Neural cell (in vitro differentiated cells): ENCODE measurements around the gene ADD2. TPM values are rescaled to one million over a fixed set of nuclear protein-coding genes. Genes with fewer than 3 reads are reported as not detected.

Experiments used
- H2AFZ ChIP-seq: fragments of 200-600, 300-800 bp; sonication (generic), shearing (Covaris generic); 2 replicates; pipeline ENCODE4 v1.6.0; 2014; ENCODE audit warnings: low read depth, mild to moderate bottlenecking, antibody characterized with exemption, low read length, moderate library complexity
- H3F3A ChIP-seq: fragments of 200-600 bp; shearing (Covaris generic); 2 replicates; pipeline ENCODE4 v1.6.1; 2016; ENCODE audit warnings: mild to moderate bottlenecking, moderate library complexity, mixed read lengths, antibody characterized with exemption, low read length; ENCODE audit not compliant: insufficient read depth, poor library complexity, severe bottlenecking
- H3K27ac ChIP-seq: fragments of 200-600, 300-800 bp; sonication (generic), shearing (Covaris generic); 2 replicates; pipeline ENCODE4 v1.5.1; 2014; ENCODE audit warnings: mild to moderate bottlenecking, low read length, moderate library complexity
- H3K27me3 ChIP-seq: fragments of 300-800, 200-600 bp; sonication (generic), shearing (Covaris generic); 2 replicates; pipeline ENCODE4 v1.6.0; 2014; ENCODE audit warnings: mild to moderate bottlenecking, low read depth, low read length, moderate library complexity; ENCODE audit not compliant: insufficient read depth
- H3K36me3 ChIP-seq: fragments of 300-800, 200-600 bp; sonication (generic), shearing (Covaris generic); 2 replicates; pipeline ENCODE4 v1.5.1; 2014; ENCODE audit warnings: mild to moderate bottlenecking, antibody characterized with exemption, low read length, moderate library complexity; ENCODE audit not compliant: insufficient read depth
- H3K4me2 ChIP-seq: fragments of 300-800, 200-600 bp; sonication (generic), shearing (Covaris generic); 2 replicates; pipeline ENCODE4 v1.6.0; 2014; ENCODE audit warnings: mild to moderate bottlenecking, low read length
- H3K4me3 ChIP-seq: fragments of 300-800, 200-600 bp; sonication (generic), shearing (Covaris generic); 2 replicates; pipeline ENCODE4 v1.5.1; 2014; ENCODE audit warnings: mild to moderate bottlenecking, low read length, moderate library complexity
- H3K79me2 ChIP-seq: fragments of 200-600 bp; shearing (Covaris generic); replicated peaks from 2 replicates; pipeline ENCODE4 v1.6.0; 2014; ENCODE audit warnings: mild to moderate bottlenecking, low read length, moderate library complexity; ENCODE audit not compliant: insufficient read depth
- H3K9ac ChIP-seq: fragments of 300-800, 200-600 bp; sonication (generic), shearing (Covaris generic); 2 replicates; pipeline ENCODE4 v1.6.1; 2016; ENCODE audit warnings: mild to moderate bottlenecking, low read length, mixed read lengths
- H3K9me2 ChIP-seq: fragments of 200-600 bp; shearing (Covaris generic); 2 replicates; pipeline ENCODE4 v1.6.1; 2016; ENCODE audit warnings: mild to moderate bottlenecking, low read length, mixed read lengths; ENCODE audit not compliant: insufficient read depth
- H3K9me3 ChIP-seq: fragments of 200-600, 300-800 bp; sonication (generic), shearing (Covaris generic); 2 replicates; pipeline ENCODE4 v1.6.1; 2016; ENCODE audit warnings: mild to moderate bottlenecking, mixed run types, low read length, moderate library complexity, mixed read lengths
- H4K20me1 ChIP-seq: fragments of 200-600 bp; shearing (Covaris generic); 2 replicates; pipeline ENCODE4 v1.6.1; 2016; ENCODE audit warnings: mild to moderate bottlenecking, mixed run types; ENCODE audit not compliant: insufficient read depth
- CTCF ChIP-seq: fragments of 450-650 bp; IDR thresholded peaks from 2 replicates; pipeline ENCODE4 v1.5.1; 2014; ENCODE audit warnings: antibody characterized with exemption, mild to moderate bottlenecking, moderate library complexity; ENCODE audit not compliant: poor library complexity, severe bottlenecking
- EP300 ChIP-seq: fragments of 450-650 bp; conservative IDR thresholded peaks from 2 replicates; pipeline ENCODE4 v1.6.1; 2014; ENCODE audit warnings: antibody characterized with exemption, mild to moderate bottlenecking, moderate library complexity; ENCODE audit not compliant: poor library complexity, severe bottlenecking
- EZH2 ChIP-seq: fragments of 200-600, 300-800 bp; shearing (Covaris generic), sonication (generic); IDR thresholded peaks from 2 replicates; pipeline ENCODE4 v1.6.1; 2014; ENCODE audit warnings: antibody characterized with exemption, low read length, borderline replicate concordance, mild to moderate bottlenecking; ENCODE audit not compliant: insufficient read depth, poor library complexity, severe bottlenecking
- MXI1 ChIP-seq: fragments of 450-650 bp; conservative IDR thresholded peaks from 2 replicates; pipeline ENCODE4 v1.6.1; 2014; ENCODE audit warnings: antibody characterized with exemption, mild to moderate bottlenecking; ENCODE audit not compliant: poor library complexity, severe bottlenecking
- POLR2AphosphoS5 ChIP-seq: IDR thresholded peaks from 2 replicates; pipeline ENCODE4 v1.6.1; 2012
- RAD21 ChIP-seq: fragments of 450-650 bp; conservative IDR thresholded peaks from 2 replicates; pipeline ENCODE4 v1.6.1; 2014; ENCODE audit warnings: antibody characterized with exemption, mild to moderate bottlenecking, moderate library complexity
- SMC3 ChIP-seq: fragments of 450-650 bp; conservative IDR thresholded peaks from 2 replicates; pipeline ENCODE4 v1.6.1; 2014; ENCODE audit warnings: antibody characterized with exemption, mild to moderate bottlenecking, moderate library complexity; ENCODE audit not compliant: poor library complexity
- TAF1 ChIP-seq: IDR thresholded peaks from 2 replicates; pipeline ENCODE4 v1.6.1; 2012; ENCODE audit warnings: low read depth
- polyA plus RNA-seq: library from polyadenylated mRNA; depleted of rRNA; stranded (reverse); fragments of >200 nt; gene quantifications from 2 replicates; pipeline ENCODE4 v1.2.3, GENCODE V29; 2014
- TF ChIP-seq, protein P1 (sequence below): IDR thresholded peaks from 2 replicates; pipeline ENCODE4 v1.6.1; 2012; ENCODE audit warnings: borderline replicate concordance

Gene ADD2
- polyA plus RNA-seq, 1 donor from 2014 or later, result 52.5 TPM

GRCh38 chr2:70615222-70615621, 152.8 kb downstream of the ADD2 start:
- H3K36me3 ChIP-seq, result no peaks in the 10 kb centered on the region
- H3K9ac ChIP-seq, result no peak overlapping the region
- H3K27ac ChIP-seq, result no peak overlapping the region
- no peaks in the 10 kb centered on the region for H3K9me2 ChIP-seq
- H2AFZ ChIP-seq, result no peak overlapping the region
- no peaks in the 10 kb centered on the region for H3K9me3 ChIP-seq
- no peaks in the 10 kb centered on the region for H4K20me1 ChIP-seq
- no peak overlapping the region for H3K4me2 ChIP-seq
- H3K27me3 ChIP-seq, result no peaks in the 10 kb centered on the region
- TF ChIP-seq RAD21 (no peak), TAF1 (no peak), MXI1 (no peak), POLR2AphosphoS5 (no peak), EP300 (no peak), SMC3 (no peak), CTCF (no peak), EZH2 (no peak)
- TF ChIP-seq, protein P1, sequence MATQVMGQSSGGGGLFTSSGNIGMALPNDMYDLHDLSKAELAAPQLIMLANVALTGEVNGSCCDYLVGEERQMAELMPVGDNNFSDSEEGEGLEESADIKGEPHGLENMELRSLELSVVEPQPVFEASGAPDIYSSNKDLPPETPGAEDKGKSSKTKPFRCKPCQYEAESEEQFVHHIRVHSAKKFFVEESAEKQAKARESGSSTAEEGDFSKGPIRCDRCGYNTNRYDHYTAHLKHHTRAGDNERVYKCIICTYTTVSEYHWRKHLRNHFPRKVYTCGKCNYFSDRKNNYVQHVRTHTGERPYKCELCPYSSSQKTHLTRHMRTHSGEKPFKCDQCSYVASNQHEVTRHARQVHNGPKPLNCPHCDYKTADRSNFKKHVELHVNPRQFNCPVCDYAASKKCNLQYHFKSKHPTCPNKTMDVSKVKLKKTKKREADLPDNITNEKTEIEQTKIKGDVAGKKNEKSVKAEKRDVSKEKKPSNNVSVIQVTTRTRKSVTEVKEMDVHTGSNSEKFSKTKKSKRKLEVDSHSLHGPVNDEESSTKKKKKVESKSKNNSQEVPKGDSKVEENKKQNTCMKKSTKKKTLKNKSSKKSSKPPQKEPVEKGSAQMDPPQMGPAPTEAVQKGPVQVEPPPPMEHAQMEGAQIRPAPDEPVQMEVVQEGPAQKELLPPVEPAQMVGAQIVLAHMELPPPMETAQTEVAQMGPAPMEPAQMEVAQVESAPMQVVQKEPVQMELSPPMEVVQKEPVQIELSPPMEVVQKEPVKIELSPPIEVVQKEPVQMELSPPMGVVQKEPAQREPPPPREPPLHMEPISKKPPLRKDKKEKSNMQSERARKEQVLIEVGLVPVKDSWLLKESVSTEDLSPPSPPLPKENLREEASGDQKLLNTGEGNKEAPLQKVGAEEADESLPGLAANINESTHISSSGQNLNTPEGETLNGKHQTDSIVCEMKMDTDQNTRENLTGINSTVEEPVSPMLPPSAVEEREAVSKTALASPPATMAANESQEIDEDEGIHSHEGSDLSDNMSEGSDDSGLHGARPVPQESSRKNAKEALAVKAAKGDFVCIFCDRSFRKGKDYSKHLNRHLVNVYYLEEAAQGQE, result no peak
- H3K79me2 ChIP-seq, result no peaks in the 10 kb centered on the region
- H3F3A ChIP-seq, result no peaks in the 10 kb centered on the region
- no peak overlapping the region for H3K4me3 ChIP-seq

DNA sequence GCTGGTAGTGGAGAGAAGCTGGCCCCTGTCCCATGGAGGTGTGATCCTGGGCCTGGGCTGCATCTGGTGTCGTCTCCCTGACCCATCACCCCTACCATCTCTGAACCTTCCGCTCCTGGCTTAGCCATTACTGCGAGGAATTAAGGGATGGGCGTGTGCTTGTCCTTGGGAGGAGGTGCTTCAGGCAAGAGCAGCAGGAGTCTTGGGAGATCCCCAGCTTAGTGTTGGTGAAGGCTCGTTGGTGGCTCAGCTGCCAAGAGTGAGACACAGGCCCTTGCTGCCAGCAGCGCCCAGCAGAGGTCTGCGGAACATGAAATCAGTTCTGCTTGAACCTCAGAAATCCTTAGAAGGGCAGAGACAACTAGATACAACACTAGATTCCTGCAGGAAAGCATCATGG, 154.5 kb downstream of the ADD2 start:
- Histone ChIP-seq H3K4me3 (no peak overlapping the region), H3F3A (no peaks in the 10 kb centered on the region), H3K9me3 (no peaks in the 10 kb centered on the region), H3K36me3 (no peaks in the 10 kb centered on the region), H3K79me2 (no peaks in the 10 kb centered on the region), H3K27me3 (no peaks in the 10 kb centered on the region), H3K4me2 (no peak overlapping the region), H3K9me2 (no peaks in the 10 kb centered on the region), H3K27ac (no peak overlapping the region), H2AFZ (no peak overlapping the region), H3K9ac (no peak overlapping the region), H4K20me1 (no peaks in the 10 kb centered on the region)
- TF ChIP-seq SMC3, result no peak
- no peak for TF ChIP-seq TAF1
- TF ChIP-seq POLR2AphosphoS5, result no peak
- TF ChIP-seq EZH2, result no peak
- no peak for TF ChIP-seq EP300
- TF ChIP-seq, protein P1, result no peak
- no peak for TF ChIP-seq MXI1
- TF ChIP-seq RAD21, result no peak
